ENCODE measurements around the gene ZNF398. TPM values are rescaled to one million over a fixed set of nuclear protein-coding genes. Genes with fewer than 3 reads are reported as not detected.
"Not testable (repeated sequence)": the region's sequence is repeated elsewhere in the genome, so short reads cannot be mapped to it uniquely, and the experiment has no call there.

Gene ZNF398
- total RNA-seq, 4 donors from 2014 or later = 16.8 to 24.4 (median 20.8) TPM

- no peaks in the 10 kb centered on the region for H3K4me1 ChIP-seq
- H3K36me3 ChIP-seq = peaks cover 0 to 74% of the 10 kb centered on the region in 2 donors
- WGBS, 2 donors (ENCODE audit: low coverage in 1 of 2) = 100% methylated on average over 1 of the region's 39 CpGs; no CpG with 5 or more reads in 1 of the 2 donors
- H3K9me3 ChIP-seq = no peaks in the 10 kb centered on the region
- TF ChIP-seq POLR2A (IDR thresholded peaks at IDR 0.05) = no peak
- no peak for TF ChIP-seq POLR2AphosphoS5 (IDR thresholded peaks at IDR 0.05)
- no peak for TF ChIP-seq EP300 (IDR thresholded peaks at IDR 0.05)
- TF ChIP-seq CTCF (IDR thresholded peaks at IDR 0.05) = no peak
- ATAC-seq = no peak
- H3K27me3 ChIP-seq = no peaks in the 10 kb centered on the region
- no peak overlapping the region for H3K27ac ChIP-seq
- no peak overlapping the region for H3K4me3 ChIP-seq
Measured at GRCh38 chr7:149223761-149224160, 76.5 kb downstream of the ZNF398 start.

GRCh38 chr7:149224352-149224751 is 77.1 kb downstream of the ZNF398 start:
- no peak for TF ChIP-seq EP300 (IDR thresholded peaks at IDR 0.05)
- no peak for TF ChIP-seq POLR2A (IDR thresholded peaks at IDR 0.05)
- TF ChIP-seq CTCF (IDR thresholded peaks at IDR 0.05) = no peak
- TF ChIP-seq POLR2AphosphoS5 (IDR thresholded peaks at IDR 0.05) = no peak
- H3K27me3 ChIP-seq = no peaks in the 10 kb centered on the region
- no peak for ATAC-seq
- no CpG with 5 or more reads among the region's 37 CpGs for WGBS, 2 donors (ENCODE audit: low coverage in 1 of 2)
- no peaks in the 10 kb centered on the region for H3K9me3 ChIP-seq
- H3K4me1 ChIP-seq = no peaks in the 10 kb centered on the region
- no peak overlapping the region for H3K27ac ChIP-seq
- peaks cover 0 to 68% of the 10 kb centered on the region in 2 donors for H3K36me3 ChIP-seq
- no peak overlapping the region for H3K4me3 ChIP-seq

- ATAC-seq = no peak
- H3K9me3 ChIP-seq = no peaks in the 10 kb centered on the region
- H3K27ac ChIP-seq = no peak overlapping the region
- 94 to 100% methylated on average over 3 to 18 of the region's 19 CpGs for WGBS, 2 donors (ENCODE audit: low coverage in 1 of 2)
- H3K4me1 ChIP-seq = no peaks in the 10 kb centered on the region
- no peak for TF ChIP-seq POLR2AphosphoS5 (IDR thresholded peaks at IDR 0.05)
- TF ChIP-seq POLR2A (IDR thresholded peaks at IDR 0.05) = no peak
- TF ChIP-seq EP300 (IDR thresholded peaks at IDR 0.05) = no peak
- TF ChIP-seq CTCF (IDR thresholded peaks at IDR 0.05) = no peak
- no peaks in the 10 kb centered on the region for H3K27me3 ChIP-seq
- H3K4me3 ChIP-seq = no peak overlapping the region
- H3K36me3 ChIP-seq = peaks cover 0 to 61% of the 10 kb centered on the region in 2 donors
Measured at GRCh38 chr7:149225106-149225505, 77.9 kb downstream of the ZNF398 start.

GRCh38 chr7:149225656-149226055 is 78.4 kb downstream of the ZNF398 start:
- peaks cover 0 to 55% of the 10 kb centered on the region in 2 donors for H3K36me3 ChIP-seq
- no peak overlapping the region for H3K4me3 ChIP-seq
- no peaks in the 10 kb centered on the region for H3K9me3 ChIP-seq
- 85% methylated on average over 4 of the region's 22 CpGs; no CpG with 5 or more reads in 1 of the 2 donors for WGBS, 2 donors (ENCODE audit: low coverage in 1 of 2)
- no peak for ATAC-seq
- H3K27me3 ChIP-seq = no peaks in the 10 kb centered on the region
- H3K27ac ChIP-seq = no peak overlapping the region
- no peaks in the 10 kb centered on the region for H3K4me1 ChIP-seq
- TF ChIP-seq EP300 (IDR thresholded peaks at IDR 0.05) = no peak
- TF ChIP-seq POLR2A (IDR thresholded peaks at IDR 0.05) = no peak
- TF ChIP-seq CTCF (IDR thresholded peaks at IDR 0.05) = no peak
- no peak for TF ChIP-seq POLR2AphosphoS5 (IDR thresholded peaks at IDR 0.05)

GRCh38 chr7:149226366-149226765 is 79.1 kb downstream of the ZNF398 start:
- not testable (repeated sequence) for H3K27me3 ChIP-seq, ATAC-seq, H3K9me3 ChIP-seq, H3K4me1 ChIP-seq, H3K27ac ChIP-seq, H3K4me3 ChIP-seq
- H3K36me3 ChIP-seq = peaks cover 0 to 48% of the 10 kb centered on the region in 2 donors
- WGBS, 2 donors (ENCODE audit: low coverage in 1 of 2) = 84 to 92% methylated on average over 7 to 9 of the region's 17 CpGs

Data from gastroesophageal sphincter (tissue), 4 donors.